K562 (cell line): Measurements from ENCODE around the gene YBX1. TPM values are rescaled to one million over a fixed set of nuclear protein-coding genes. Genes with fewer than 3 reads are reported as not detected.

ENCODE experiments used
- ATAC-seq: fragments of 200-7000 bp; cut with Tn5 transposase; 3 replicates; pipeline ENCODE4 v1.9.1; 2020; ENCODE audit warnings: moderate library complexity
- BruUV-seq: library from RNA; stranded (reverse); fragments of 400-500 nt; replicated peaks from 2 replicates; lab custom pipeline; 2021; lab: Mats Ljungman, UMichigan
- CTCF ChIA-PET: fragments of 300-600 bp; formaldehyde crosslinking; extraction: SDS; loops from one replicate; lab custom pipeline; 2021; ENCODE audit warnings: low intra/inter-chr PET ratio; lab: Yijun Ruan, JAX
- POLR2A ChIA-PET: fragments of 300-600, 350-650 bp; sonication (Branson Sonifier 250); formaldehyde crosslinking; extraction: SDS; loops from one replicate; lab custom pipeline; 2021; ENCODE audit warnings: antibody characterized with exemption, inconsistent platforms; lab: Yijun Ruan, JAX
- DNase-seq, 4 experiments: peaks; one replicate each; pipeline versions ENCODE4 v3.0.0 to v3.0.0-alpha.2; 2011 to 2018; ENCODE audit warnings: low spot score in 3 of 4, mixed read lengths in 3 of 4; ENCODE audit errors: extremely low read depth in 1 of 4
- FAIRE-seq: peaks from 2 replicates; lab custom pipeline; 2011; peaks lifted over from hg19 to GRCh38; lab: Jason Lieb, UNC
- H2AFZ ChIP-seq: 2 replicates; pipeline ENCODE4 v1.6.0; 2011; ENCODE audit warnings: low read depth, low read length, control low read depth, inconsistent platforms
- H3K27ac ChIP-seq: fragments of 200-600 bp; 3 replicates; pipeline ENCODE4 v1.8.0; 2011; ENCODE audit warnings: low read depth, mild to moderate bottlenecking, control low read depth, inconsistent platforms, low read length, moderate library complexity, mixed read lengths; ENCODE audit errors: extremely low read depth
- H3K27me3 ChIP-seq, 2 experiments: fragments of 300-600 bp in 1 of 2; 2 replicates in 1 of 2; 3 replicates in 1 of 2; pipeline versions ENCODE4 v1.6.0 to v1.8.0; 2011; ENCODE audit warnings: inconsistent platforms in 2 of 2, low read length in 2 of 2, mild to moderate bottlenecking in 1 of 2, mixed read lengths in 1 of 2, moderate library complexity in 1 of 2; ENCODE audit not compliant: control insufficient read depth in 2 of 2, insufficient read depth in 2 of 2
- H3K36me3 ChIP-seq: fragments of 300-600 bp; 3 replicates; pipeline ENCODE4 v1.8.0; 2011; ENCODE audit warnings: mild to moderate bottlenecking, low read length, inconsistent platforms; ENCODE audit not compliant: control insufficient read depth, insufficient read depth
- H3K4me1 ChIP-seq, 2 experiments: fragments of 200-600 bp in 1 of 2; replicated peaks in 1 of 2; 2 replicates in 1 of 2; 3 replicates in 1 of 2; pipeline versions ENCODE4 v1.5.1 to v1.8.0; 2011; ENCODE audit warnings: inconsistent platforms in 2 of 2, low read length in 2 of 2, mild to moderate bottlenecking in 1 of 2, mixed read lengths in 1 of 2, moderate library complexity in 1 of 2; ENCODE audit not compliant: control insufficient read depth in 2 of 2, insufficient read depth in 2 of 2
- H3K4me2 ChIP-seq: 2 replicates; pipeline ENCODE4 v1.6.1; 2011; ENCODE audit warnings: low read length, control low read depth, inconsistent platforms, mixed read lengths; ENCODE audit not compliant: insufficient read depth
- H3K4me3 ChIP-seq: fragments of 200-600 bp; sonication (generic), shearing (Covaris generic); 2 replicates; pipeline ENCODE4 v1.5.1; 2016; ENCODE audit warnings: control low read depth, inconsistent platforms
- H3K79me2 ChIP-seq: fragments of 200-600 bp; 3 replicates; pipeline ENCODE4 v1.8.0; 2011; ENCODE audit warnings: low read length, inconsistent platforms; ENCODE audit not compliant: control insufficient read depth, insufficient read depth
- H3K9ac ChIP-seq, 2 experiments: 2 replicates each; pipeline versions ENCODE4 v1.6.0 to v1.6.1; 2011; ENCODE audit warnings: low read depth in 2 of 2, low read length in 2 of 2, control low read depth in 1 of 2, inconsistent platforms in 1 of 2, mild to moderate bottlenecking in 1 of 2, mixed read lengths in 1 of 2; ENCODE audit not compliant: insufficient read depth in 1 of 2
- H3K9me1 ChIP-seq: one replicate; pipeline ENCODE4 v1.6.0; 2011; ENCODE audit warnings: inconsistent platforms, mild to moderate bottlenecking, low read length, moderate library complexity; ENCODE audit not compliant: control insufficient read depth, insufficient read depth
- H3K9me3 ChIP-seq: replicated peaks from 2 replicates; pipeline ENCODE4 v1.5.1; 2011; ENCODE audit warnings: low read depth, low read length, inconsistent platforms; ENCODE audit not compliant: control insufficient read depth, insufficient read depth
- H4K20me1 ChIP-seq: replicated peaks from 2 replicates; pipeline ENCODE4 v1.6.1; 2011; ENCODE audit warnings: low read length, inconsistent platforms, mixed read lengths; ENCODE audit not compliant: control insufficient read depth, insufficient read depth
- ETS2 ChIP-seq: IDR thresholded peaks from 2 replicates; pipeline ENCODE4 v1.6.1; 2016; ENCODE audit warnings: borderline replicate concordance, missing genetic modification characterization, mild to moderate bottlenecking, moderate library complexity, missing compliant biosample characterization; ENCODE audit not compliant: poor library complexity, severe bottlenecking
- FOXJ3 ChIP-seq: sonication (generic); formaldehyde crosslinking; IDR thresholded peaks from 2 replicates; pipeline ENCODE4 v1.4.0; 2020; ENCODE audit warnings: mild to moderate bottlenecking, missing genetic modification reagents
- FOXK2 ChIP-seq, 2 experiments: fragments of 450-650 bp; IDR thresholded peaks in 1 of 2; conservative IDR thresholded peaks in 1 of 2; 2 replicates each; pipeline ENCODE4 v1.6.1; 2016; ENCODE audit warnings: low read depth in 2 of 2, mild to moderate bottlenecking in 1 of 2
- HDAC1 ChIP-seq, 2 experiments: fragments of 450-650 bp; IDR thresholded peaks; 2 replicates each; pipeline ENCODE4 v1.6.1; 2016 to 2017; ENCODE audit warnings: inconsistent platforms in 1 of 2, mild to moderate bottlenecking in 1 of 2, moderate library complexity in 1 of 2
- HMGN3 ChIP-seq: IDR thresholded peaks from 2 replicates; pipeline ENCODE4 v1.6.1; 2011; ENCODE audit warnings: borderline replicate concordance, low read depth, mild to moderate bottlenecking, mixed read lengths, low read length; ENCODE audit not compliant: insufficient read length; ENCODE audit errors: extremely low read depth
- KAT2B ChIP-seq: IDR thresholded peaks from one replicate; pipeline ENCODE4 v1.6.1; 2012; ENCODE audit warnings: low read depth, mild to moderate bottlenecking, control low read depth, inconsistent platforms, low read length, moderate library complexity
- MXI1 ChIP-seq: IDR thresholded peaks from 2 replicates; pipeline ENCODE4 v1.6.1; 2011; ENCODE audit warnings: low read depth, mild to moderate bottlenecking, improper control_type of control experiment, low read length
- PHB ChIP-seq: fragments of 250-450 bp; sonication (Bioruptor Pico); IDR thresholded peaks from 2 replicates; pipeline ENCODE4 v1.5.0; 2021
- PHB2 ChIP-seq: fragments of 450-650 bp; IDR thresholded peaks from 2 replicates; pipeline ENCODE4 v1.6.1; 2017; ENCODE audit warnings: low read depth
- SMAD3 ChIP-seq: fragments of 450-650 bp; formaldehyde crosslinking; conservative IDR thresholded peaks from 2 replicates; pipeline ENCODE4 v1.4.0; 2020; ENCODE audit warnings: mild to moderate bottlenecking
- ZC3H11A ChIP-seq: IDR thresholded peaks from 2 replicates; pipeline ENCODE4 v1.6.1; 2012; ENCODE audit warnings: low read depth, low read length, improper control_type of control experiment
- ZFX ChIP-seq: sonication (generic); formaldehyde crosslinking; IDR thresholded peaks from 2 replicates; pipeline ENCODE4 v1.8.0; 2022; ENCODE audit warnings: mild to moderate bottlenecking, missing genetic modification reagents, moderate library complexity
- ZNF12 ChIP-seq: sonication (generic); formaldehyde crosslinking; IDR thresholded peaks from 2 replicates; pipeline ENCODE4 v1.4.0; 2020; ENCODE audit warnings: mild to moderate bottlenecking, missing genetic modification reagents
- ZNF354B ChIP-seq: fragments of 250-450 bp; sonication (Bioruptor Pico); IDR thresholded peaks from 2 replicates; pipeline ENCODE4 v1.4.0; 2020
- ZNF561 ChIP-seq: fragments of 450-650 bp; formaldehyde crosslinking; conservative IDR thresholded peaks from 2 replicates; pipeline ENCODE4 v1.4.0; 2020; ENCODE audit warnings: mild to moderate bottlenecking, moderate library complexity
- ZNF668 ChIP-seq: fragments of 250-450 bp; sonication (Bioruptor Pico); IDR thresholded peaks from 2 replicates; pipeline ENCODE4 v1.8.0; 2022; ENCODE audit warnings: mild to moderate bottlenecking, inconsistent platforms
- WGBS: fragments of 100-300 bp; shearing (Covaris generic); methylation state at CpG from one replicate; pipeline ENCODE4 v1.1.6; 2016; ENCODE audit warnings: low coverage, mixed read lengths; ENCODE audit not compliant: insufficient coverage; ENCODE audit errors: missing lambda C conversion rate; 5-methylcytosine and 5-hydroxymethylcytosine counted together
- in situ Hi-C: fragments of 300-500 bp; cut with MboI; formaldehyde crosslinking; loops from 4 replicates; pipeline ENCODE4 v1.15.0; 2018; ENCODE audit warnings: inconsistent platforms, mixed read lengths
- intact Hi-C: fragments of 100-400 bp; cut with micrococcal nuclease; formaldehyde crosslinking; loops from 2 replicates; pipeline ENCODE4 v1.14.2; 2022
- polyA plus RNA-seq, 8 experiments: library from polyadenylated mRNA; depleted of rRNA in 4 of 8; stranded (reverse) in 5 of 8; unstranded in 3 of 8; fragments of >200 nt; fragmentation: Nextera tagmentation in 2 of 8; fragmentation: Illumina TruSeq in 1 of 8; extraction: Ambion mirVana in 2 of 8; extraction: Trizol in 1 of 8; gene quantifications; 2 replicates each; pipeline versions ENCODE4 v1.2.1 to v1.2.3, GENCODE V29; 2011 to 2014; ENCODE audit warnings: inconsistent platforms in 1 of 8, missing spikeins in 1 of 8
- total RNA-seq, 7 experiments: library from RNA; depleted of rRNA in 6 of 7; stranded (reverse); fragments of >200 nt in 6 of 7; fragmentation: Illumina TruSeq in 2 of 7; extraction: Trizol in 2 of 7; gene quantifications; 2 replicates each; pipeline versions ENCODE4 v1.2.1 to v1.2.3, GENCODE V29; 2011 to 2021; ENCODE audit warnings: low replicate concordance in 1 of 7
- TF ChIP-seq, protein P1 (sequence below): fragments of 250-450 bp; sonication (Bioruptor Pico); IDR thresholded peaks from 2 replicates; pipeline ENCODE4 v1.8.0; 2022; ENCODE audit warnings: moderate library complexity, mild to moderate bottlenecking, inconsistent platforms
- TF ChIP-seq, protein P2 (sequence below): fragments of 450-650 bp; formaldehyde crosslinking; IDR thresholded peaks from 2 replicates; pipeline ENCODE4 v1.4.0; 2020; ENCODE audit warnings: mild to moderate bottlenecking, mixed read lengths
- TF ChIP-seq, protein P3 (sequence below): fragments of 250-450 bp; sonication (Bioruptor Pico); IDR thresholded peaks from 2 replicates; pipeline ENCODE4 v1.5.0; 2020; ENCODE audit warnings: mild to moderate bottlenecking, borderline replicate concordance

The YBX1 gene
- total and polyA plus RNA-seq, 9 of the 15 experiments (the other 6 are each of a cell fraction or from before 2014, with no cell fraction given), result 363 to 1,955 (median 1,216) TPM

DNA sequence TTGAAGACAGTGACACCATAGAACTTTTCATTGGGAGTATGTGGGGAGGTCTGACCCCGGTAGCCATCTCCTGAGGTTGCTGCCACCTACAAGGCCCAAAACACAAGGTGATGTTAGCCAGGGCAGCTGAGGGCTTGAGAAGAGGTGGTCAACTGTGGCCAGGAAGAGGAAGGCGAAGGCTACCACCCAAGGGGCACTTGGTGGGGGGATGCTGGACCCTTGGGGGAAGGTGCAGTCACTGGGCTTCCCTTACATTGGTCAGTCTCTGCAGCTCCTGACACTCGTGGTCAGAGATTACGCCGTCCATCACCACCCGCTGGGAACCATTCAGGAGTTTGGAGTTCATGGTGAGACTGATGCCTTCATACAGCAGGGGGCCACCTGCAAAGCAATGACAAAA is 70.1 kb downstream of the YBX1 start:
- Histone ChIP-seq H3K4me2 (no peak overlapping the region), H3K36me3 (peaks cover 85% of the 10 kb centered on the region), H3K9me3 (peaks cover 3% of the 10 kb centered on the region), H3K9ac (no peak overlapping the region), H3K9me1 (peaks cover 7% of the 10 kb centered on the region), H4K20me1 (0 out of 2 replicates have a peak, but pooled peaks cover 4% of the 10 kb centered on the region), H3K4me1 (peaks cover 0 to 4% of the 10 kb centered on the region in 2 experiments; a peak in 3 of 5 replicates), H3K79me2 (no peaks in the 10 kb centered on the region), H3K27me3 (no peaks in the 10 kb centered on the region), H2AFZ (no peak overlapping the region), H3K4me3 (no peak overlapping the region), H3K27ac (no peak overlapping the region)
- intact Hi-C loops (no loop called here), in situ Hi-C loops (no loop called here)
- DNase-seq (no peak), FAIRE-seq (no peak), ATAC-seq (no peak)
- no TSS peak for BruUV-seq
- WGBS, result 86% methylated on average over 6 of the region's 6 CpGs
- ChIA-PET CTCF (no interaction called here), POLR2A (interaction anchor here (0.6 to 1.7 kb wide), 5 partner anchors 9 to 82 kb away, joined by 3 to 5 read pairs (median 3); no protein-coding TSS in a partner anchor)
- TF ChIP-seq FOXK2 (conservative IDR thresholded peaks at IDR 0.05 in 1 of 2, IDR thresholded peaks at IDR 0.05 in 1 of 2; ENCODE audit: low read depth in 2 of 2), result no peak
- TF ChIP-seq PHB2, result no peak
- no peak for TF ChIP-seq HDAC1 (IDR thresholded peaks at IDR 0.05)
- no peak for TF ChIP-seq MXI1
- TF ChIP-seq, protein P1, sequence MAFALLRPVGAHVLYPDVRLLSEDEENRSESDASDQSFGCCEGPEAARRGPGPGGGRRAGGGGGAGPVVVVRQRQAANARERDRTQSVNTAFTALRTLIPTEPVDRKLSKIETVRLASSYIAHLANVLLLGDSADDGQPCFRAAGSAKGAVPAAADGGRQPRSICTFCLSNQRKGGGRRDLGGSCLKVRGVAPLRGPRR (CRISPR knock-in tag), result no peak
- no peak for TF ChIP-seq KAT2B
- no peak for TF ChIP-seq ZNF354B (CRISPR knock-in tag)
- TF ChIP-seq, protein P2, sequence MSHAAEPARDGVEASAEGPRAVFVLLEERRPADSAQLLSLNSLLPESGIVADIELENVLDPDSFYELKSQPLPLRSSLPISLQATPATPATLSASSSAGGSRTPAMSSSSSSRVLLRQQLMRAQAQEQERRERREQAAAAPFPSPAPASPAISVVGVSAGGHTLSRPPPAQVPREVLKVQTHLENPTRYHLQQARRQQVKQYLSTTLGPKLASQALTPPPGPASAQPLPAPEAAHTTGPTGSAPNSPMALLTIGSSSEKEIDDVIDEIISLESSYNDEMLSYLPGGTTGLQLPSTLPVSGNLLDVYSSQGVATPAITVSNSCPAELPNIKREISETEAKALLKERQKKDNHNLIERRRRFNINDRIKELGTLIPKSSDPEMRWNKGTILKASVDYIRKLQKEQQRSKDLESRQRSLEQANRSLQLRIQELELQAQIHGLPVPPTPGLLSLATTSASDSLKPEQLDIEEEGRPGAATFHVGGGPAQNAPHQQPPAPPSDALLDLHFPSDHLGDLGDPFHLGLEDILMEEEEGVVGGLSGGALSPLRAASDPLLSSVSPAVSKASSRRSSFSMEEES, result no peak
- TF ChIP-seq, protein P3, sequence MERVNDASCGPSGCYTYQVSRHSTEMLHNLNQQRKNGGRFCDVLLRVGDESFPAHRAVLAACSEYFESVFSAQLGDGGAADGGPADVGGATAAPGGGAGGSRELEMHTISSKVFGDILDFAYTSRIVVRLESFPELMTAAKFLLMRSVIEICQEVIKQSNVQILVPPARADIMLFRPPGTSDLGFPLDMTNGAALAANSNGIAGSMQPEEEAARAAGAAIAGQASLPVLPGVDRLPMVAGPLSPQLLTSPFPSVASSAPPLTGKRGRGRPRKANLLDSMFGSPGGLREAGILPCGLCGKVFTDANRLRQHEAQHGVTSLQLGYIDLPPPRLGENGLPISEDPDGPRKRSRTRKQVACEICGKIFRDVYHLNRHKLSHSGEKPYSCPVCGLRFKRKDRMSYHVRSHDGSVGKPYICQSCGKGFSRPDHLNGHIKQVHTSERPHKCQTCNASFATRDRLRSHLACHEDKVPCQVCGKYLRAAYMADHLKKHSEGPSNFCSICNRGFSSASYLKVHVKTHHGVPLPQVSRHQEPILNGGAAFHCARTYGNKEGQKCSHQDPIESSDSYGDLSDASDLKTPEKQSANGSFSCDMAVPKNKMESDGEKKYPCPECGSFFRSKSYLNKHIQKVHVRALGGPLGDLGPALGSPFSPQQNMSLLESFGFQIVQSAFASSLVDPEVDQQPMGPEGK (CRISPR knock-in tag), result no peak
- no peak for TF ChIP-seq ZNF668 (CRISPR knock-in tag)
- TF ChIP-seq ZNF12 (CRISPR knock-in tag), result no peak
- no peak for TF ChIP-seq SMAD3 (CRISPR knock-in tag)
- TF ChIP-seq ZC3H11A, result no peak
- TF ChIP-seq FOXJ3, result no peak
- no peak for TF ChIP-seq ZNF561
- TF ChIP-seq HMGN3, result no peak
- no peak for TF ChIP-seq PHB
- TF ChIP-seq ETS2 (tag), result no peak
- no peak for TF ChIP-seq ZFX (CRISPR knock-in tag)
